Measurements from ENCODE around the gene SLC44A2. TPM values are rescaled to one million over a fixed set of nuclear protein-coding genes. Genes with fewer than 3 reads are reported as not detected.

The SLC44A2 gene
- total and polyA plus RNA-seq, 10 of the 15 experiments (the other 5 are each of a cell fraction or from before 2014, with no cell fraction given), result 3.0 to 51.3 (median 26.8) TPM

DNA sequence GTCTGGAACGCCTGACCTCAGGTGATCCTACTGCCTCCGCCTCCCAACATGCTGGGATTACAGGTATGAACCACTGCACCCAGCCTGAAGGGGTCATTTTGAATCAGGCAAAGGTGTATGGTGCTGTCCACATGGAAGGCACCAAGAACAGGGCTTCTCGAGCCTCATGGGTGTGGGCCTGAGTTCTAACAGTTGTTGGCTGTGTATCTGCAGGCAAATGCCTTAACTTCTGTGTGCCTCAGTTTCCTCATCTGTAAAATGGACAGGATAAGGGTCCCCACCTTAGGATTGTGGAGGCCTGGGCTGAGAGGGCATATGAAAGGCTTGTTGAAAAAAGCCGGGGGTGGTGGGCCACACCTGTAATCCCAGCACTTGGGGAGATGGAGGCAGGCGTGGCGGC is 47.4 kb upstream of the SLC44A2 start:
- Histone ChIP-seq H2AFZ (ENCODE audit: control insufficient read depth, low read depth, low read length) (no peak overlapping the region), H3K79me2 (ENCODE audit: control insufficient read depth, insufficient read depth, low read length) (no peaks in the 10 kb centered on the region), H3K27ac (ENCODE audit: control insufficient read depth, insufficient read depth) (no peak overlapping the region), H3K9me3 (replicated peaks; ENCODE audit: control insufficient read depth, insufficient read depth, low read length) (no peaks in the 10 kb centered on the region), H3K9ac (ENCODE audit: control insufficient read depth, insufficient read depth, low read length) (no peak overlapping the region), H3K4me1 (ENCODE audit: control insufficient read depth, insufficient read depth, low read length) (peaks cover 2% of the 10 kb centered on the region; the same call in 1 of the 2 replicates), H4K20me1 (ENCODE audit: control insufficient read depth, insufficient read depth) (no peaks in the 10 kb centered on the region), H3K27me3 (replicated peaks in 1 of 2; ENCODE audit: control insufficient read depth in 2 of 2, insufficient read depth in 2 of 2, low read length in 1 of 2) (no peaks in the 10 kb centered on the region), H3K36me3 (ENCODE audit: control insufficient read depth in 2 of 2, insufficient read depth in 2 of 2, low read length in 1 of 2) (no peaks in the 10 kb centered on the region), H3K4me2 (ENCODE audit: control insufficient read depth, insufficient read depth) (no peak overlapping the region), H3K4me3 (no peak overlapping the region)
- ChIA-PET SMC1A (ENCODE audit: uncharacterized antibody, unreplicated experiment) (interaction anchor here (9.0 kb wide), 1 partner anchor 68 kb away, joined by 252 read pairs; no protein-coding TSS in a partner anchor), RAD21 (ENCODE audit: unreplicated experiment) (interaction anchor here (1.1 to 5.7 kb wide), 2 partner anchors 68 to 123 kb away, joined by 3 to 250 read pairs; partner anchors contain the start of gene QTRT1), CTCF (interaction anchor here (5.5 to 9.3 kb wide), 2 partner anchors 66 to 122 kb away, joined by 210 to 397 read pairs; partner anchors contain the start of gene QTRT1), POLR2A (no interaction called here)
- FAIRE-seq (no peak), ATAC-seq (no peak), DNase-seq (ENCODE audit: low read depth, low spot score) (no peak)
- in situ Hi-C loops (cut with MboI), result no loop called here
- WGBS (ENCODE audit: insufficient coverage, insufficient replicate concordance, low lambda C conversion rate, missing lambda C conversion rate), result 31% methylated on average over 6 of the region's 6 CpGs
- intact Hi-C loops (cut with micrococcal nuclease; ENCODE audit: unreplicated experiment), result no loop called here
- no TSS peak for BruUV-seq (replicated peaks)
- TF ChIP-seq, protein P1, sequence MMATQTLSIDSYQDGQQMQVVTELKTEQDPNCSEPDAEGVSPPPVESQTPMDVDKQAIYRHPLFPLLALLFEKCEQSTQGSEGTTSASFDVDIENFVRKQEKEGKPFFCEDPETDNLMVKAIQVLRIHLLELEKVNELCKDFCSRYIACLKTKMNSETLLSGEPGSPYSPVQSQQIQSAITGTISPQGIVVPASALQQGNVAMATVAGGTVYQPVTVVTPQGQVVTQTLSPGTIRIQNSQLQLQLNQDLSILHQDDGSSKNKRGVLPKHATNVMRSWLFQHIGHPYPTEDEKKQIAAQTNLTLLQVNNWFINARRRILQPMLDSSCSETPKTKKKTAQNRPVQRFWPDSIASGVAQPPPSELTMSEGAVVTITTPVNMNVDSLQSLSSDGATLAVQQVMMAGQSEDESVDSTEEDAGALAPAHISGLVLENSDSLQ (IDR thresholded peaks at IDR 0.05), result no peak
- TF ChIP-seq, protein P2, sequence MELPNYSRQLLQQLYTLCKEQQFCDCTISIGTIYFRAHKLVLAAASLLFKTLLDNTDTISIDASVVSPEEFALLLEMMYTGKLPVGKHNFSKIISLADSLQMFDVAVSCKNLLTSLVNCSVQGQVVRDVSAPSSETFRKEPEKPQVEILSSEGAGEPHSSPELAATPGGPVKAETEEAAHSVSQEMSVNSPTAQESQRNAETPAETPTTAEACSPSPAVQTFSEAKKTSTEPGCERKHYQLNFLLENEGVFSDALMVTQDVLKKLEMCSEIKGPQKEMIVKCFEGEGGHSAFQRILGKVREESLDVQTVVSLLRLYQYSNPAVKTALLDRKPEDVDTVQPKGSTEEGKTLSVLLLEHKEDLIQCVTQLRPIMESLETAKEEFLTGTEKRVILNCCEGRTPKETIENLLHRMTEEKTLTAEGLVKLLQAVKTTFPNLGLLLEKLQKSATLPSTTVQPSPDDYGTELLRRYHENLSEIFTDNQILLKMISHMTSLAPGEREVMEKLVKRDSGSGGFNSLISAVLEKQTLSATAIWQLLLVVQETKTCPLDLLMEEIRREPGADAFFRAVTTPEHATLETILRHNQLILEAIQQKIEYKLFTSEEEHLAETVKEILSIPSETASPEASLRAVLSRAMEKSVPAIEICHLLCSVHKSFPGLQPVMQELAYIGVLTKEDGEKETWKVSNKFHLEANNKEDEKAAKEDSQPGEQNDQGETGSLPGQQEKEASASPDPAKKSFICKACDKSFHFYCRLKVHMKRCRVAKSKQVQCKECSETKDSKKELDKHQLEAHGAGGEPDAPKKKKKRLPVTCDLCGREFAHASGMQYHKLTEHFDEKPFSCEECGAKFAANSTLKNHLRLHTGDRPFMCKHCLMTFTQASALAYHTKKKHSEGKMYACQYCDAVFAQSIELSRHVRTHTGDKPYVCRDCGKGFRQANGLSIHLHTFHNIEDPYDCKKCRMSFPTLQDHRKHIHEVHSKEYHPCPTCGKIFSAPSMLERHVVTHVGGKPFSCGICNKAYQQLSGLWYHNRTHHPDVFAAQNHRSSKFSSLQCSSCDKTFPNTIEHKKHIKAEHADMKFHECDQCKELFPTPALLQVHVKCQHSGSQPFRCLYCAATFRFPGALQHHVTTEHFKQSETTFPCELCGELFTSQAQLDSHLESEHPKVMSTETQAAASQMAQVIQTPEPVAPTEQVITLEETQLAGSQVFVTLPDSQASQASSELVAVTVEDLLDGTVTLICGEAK (IDR thresholded peaks at IDR 0.05; ENCODE audit: borderline replicate concordance), result no peak
- no peak for TF ChIP-seq TARDBP (IDR thresholded peaks at IDR 0.05; ENCODE audit: borderline replicate concordance)
- TF ChIP-seq FOXM1 (IDR thresholded peaks at IDR 0.05; ENCODE audit: low read depth, low read length), result no peak
- no peak for TF ChIP-seq ZNF217 (IDR thresholded peaks at IDR 0.05)
- TF ChIP-seq, protein P3, sequence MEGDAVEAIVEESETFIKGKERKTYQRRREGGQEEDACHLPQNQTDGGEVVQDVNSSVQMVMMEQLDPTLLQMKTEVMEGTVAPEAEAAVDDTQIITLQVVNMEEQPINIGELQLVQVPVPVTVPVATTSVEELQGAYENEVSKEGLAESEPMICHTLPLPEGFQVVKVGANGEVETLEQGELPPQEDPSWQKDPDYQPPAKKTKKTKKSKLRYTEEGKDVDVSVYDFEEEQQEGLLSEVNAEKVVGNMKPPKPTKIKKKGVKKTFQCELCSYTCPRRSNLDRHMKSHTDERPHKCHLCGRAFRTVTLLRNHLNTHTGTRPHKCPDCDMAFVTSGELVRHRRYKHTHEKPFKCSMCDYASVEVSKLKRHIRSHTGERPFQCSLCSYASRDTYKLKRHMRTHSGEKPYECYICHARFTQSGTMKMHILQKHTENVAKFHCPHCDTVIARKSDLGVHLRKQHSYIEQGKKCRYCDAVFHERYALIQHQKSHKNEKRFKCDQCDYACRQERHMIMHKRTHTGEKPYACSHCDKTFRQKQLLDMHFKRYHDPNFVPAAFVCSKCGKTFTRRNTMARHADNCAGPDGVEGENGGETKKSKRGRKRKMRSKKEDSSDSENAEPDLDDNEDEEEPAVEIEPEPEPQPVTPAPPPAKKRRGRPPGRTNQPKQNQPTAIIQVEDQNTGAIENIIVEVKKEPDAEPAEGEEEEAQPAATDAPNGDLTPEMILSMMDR (IDR thresholded peaks at IDR 0.05 in 2 of 3, conservative IDR thresholded peaks at IDR 0.05 in 1 of 3; ENCODE audit: control insufficient read depth in 2 of 3, extremely low read depth in 1 of 3, insufficient read depth in 1 of 3, low read depth in 3 of 3, low read length in 3 of 3), result no peak
- TF ChIP-seq, protein P4, sequence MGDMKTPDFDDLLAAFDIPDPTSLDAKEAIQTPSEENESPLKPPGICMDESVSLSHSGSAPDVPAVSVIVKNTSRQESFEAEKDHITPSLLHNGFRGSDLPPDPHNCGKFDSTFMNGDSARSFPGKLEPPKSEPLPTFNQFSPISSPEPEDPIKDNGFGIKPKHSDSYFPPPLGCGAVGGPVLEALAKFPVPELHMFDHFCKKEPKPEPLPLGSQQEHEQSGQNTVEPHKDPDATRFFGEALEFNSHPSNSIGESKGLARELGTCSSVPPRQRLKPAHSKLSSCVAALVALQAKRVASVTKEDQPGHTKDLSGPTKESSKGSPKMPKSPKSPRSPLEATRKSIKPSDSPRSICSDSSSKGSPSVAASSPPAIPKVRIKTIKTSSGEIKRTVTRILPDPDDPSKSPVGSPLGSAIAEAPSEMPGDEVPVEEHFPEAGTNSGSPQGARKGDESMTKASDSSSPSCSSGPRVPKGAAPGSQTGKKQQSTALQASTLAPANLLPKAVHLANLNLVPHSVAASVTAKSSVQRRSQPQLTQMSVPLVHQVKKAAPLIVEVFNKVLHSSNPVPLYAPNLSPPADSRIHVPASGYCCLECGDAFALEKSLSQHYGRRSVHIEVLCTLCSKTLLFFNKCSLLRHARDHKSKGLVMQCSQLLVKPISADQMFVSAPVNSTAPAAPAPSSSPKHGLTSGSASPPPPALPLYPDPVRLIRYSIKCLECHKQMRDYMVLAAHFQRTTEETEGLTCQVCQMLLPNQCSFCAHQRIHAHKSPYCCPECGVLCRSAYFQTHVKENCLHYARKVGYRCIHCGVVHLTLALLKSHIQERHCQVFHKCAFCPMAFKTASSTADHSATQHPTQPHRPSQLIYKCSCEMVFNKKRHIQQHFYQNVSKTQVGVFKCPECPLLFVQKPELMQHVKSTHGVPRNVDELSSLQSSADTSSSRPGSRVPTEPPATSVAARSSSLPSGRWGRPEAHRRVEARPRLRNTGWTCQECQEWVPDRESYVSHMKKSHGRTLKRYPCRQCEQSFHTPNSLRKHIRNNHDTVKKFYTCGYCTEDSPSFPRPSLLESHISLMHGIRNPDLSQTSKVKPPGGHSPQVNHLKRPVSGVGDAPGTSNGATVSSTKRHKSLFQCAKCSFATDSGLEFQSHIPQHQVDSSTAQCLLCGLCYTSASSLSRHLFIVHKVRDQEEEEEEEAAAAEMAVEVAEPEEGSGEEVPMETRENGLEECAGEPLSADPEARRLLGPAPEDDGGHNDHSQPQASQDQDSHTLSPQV (IDR thresholded peaks at IDR 0.05), result no peak
- TF ChIP-seq SMAD1 (IDR thresholded peaks at IDR 0.05; ENCODE audit: low read depth, partially characterized antibody), result no peak
